GM20000 (cell line): ENCODE results near the gene RPS18.

ENCODE experiments used
- DNase-seq: peaks from one replicate; pipeline ENCODE4 v3.0.0; 2012; ENCODE audit warnings: low spot score
- CTCF ChIP-seq: IDR thresholded peaks from 2 replicates; pipeline ENCODE4 v1.5.1; 2012; ENCODE audit warnings: mild to moderate bottlenecking, control low read depth; ENCODE audit errors: extremely low read depth, missing control alignments

Gene RPS18

GRCh38 chr6:33317669-33318425, 46.0 kb downstream of the RPS18 start, which contains the start of gene ZBTB22:
Gene ZBTB22 (minus strand): TSS chr6:33317744. CDS start chr6:33316916, 828 bp downstream.
- DNase-seq, result peak; percentile 88
- no peak for TF ChIP-seq CTCF

GRCh38 chr6:33318426-33319073, 46.7 kb downstream of the RPS18 start:
- no peak for DNase-seq
- no peak for TF ChIP-seq CTCF

- no peak for DNase-seq
- TF ChIP-seq CTCF, result no peak
Measured at GRCh38 chr6:33319939-33320314, 48.1 kb downstream of the RPS18 start.

GRCh38 chr6:33320315-33321181, 48.7 kb downstream of the RPS18 start:
- no peak for DNase-seq
- no peak for TF ChIP-seq CTCF

- TF ChIP-seq CTCF, result no peak
- DNase-seq, result no peak
Measured at GRCh38 chr6:33321227-33321626, 49.4 kb downstream of the RPS18 start.

- no peak for TF ChIP-seq CTCF
- DNase-seq, result no peak
Measured at GRCh38 chr6:33323623-33323948, 51.7 kb downstream of the RPS18 start.

GRCh38 chr6:33324125-33324524, 52.2 kb downstream of the RPS18 start:
- peak; percentile 24 for DNase-seq
- TF ChIP-seq CTCF, result no peak
